RWPE2 (cell line): Measurements from ENCODE around the gene HSD17B1.

ENCODE experiments used
- ATAC-seq: fragments of 200-7000 bp; cut with Tn5 transposase; 3 replicates; pipeline ENCODE4 v1.9.1; 2021; ENCODE audit warnings: low read depth
- DNase-seq: peaks from one replicate; pipeline ENCODE4 v3.0.0-alpha.2; 2020; ENCODE audit warnings: low spot score
- H3K27ac ChIP-seq: fragments of 450-650 bp; 2 replicates; pipeline ENCODE4 v1.5.1; 2017; ENCODE audit warnings: mild to moderate bottlenecking; ENCODE audit not compliant: poor library complexity, severe bottlenecking
- H3K27me3 ChIP-seq: fragments of 250-450 bp; sonication (Bioruptor Pico); 2 replicates; pipeline ENCODE4 v1.5.1; 2021; ENCODE audit warnings: mild to moderate bottlenecking, moderate library complexity; ENCODE audit not compliant: insufficient read depth, poor library complexity, severe bottlenecking
- H3K36me3 ChIP-seq: fragments of 250-450 bp; sonication (Bioruptor Pico); 2 replicates; pipeline ENCODE4 v1.5.1; 2020; ENCODE audit warnings: low read depth, mild to moderate bottlenecking, moderate library complexity
- H3K4me1 ChIP-seq: fragments of 250-450 bp; sonication (Bioruptor Pico); 2 replicates; pipeline ENCODE4 v1.5.1; 2021; ENCODE audit warnings: mild to moderate bottlenecking, moderate library complexity; ENCODE audit not compliant: insufficient read depth, poor library complexity, severe bottlenecking
- H3K4me3 ChIP-seq: fragments of 250-450 bp; sonication (Bioruptor Pico); 2 replicates; pipeline ENCODE4 v1.5.1; 2021; ENCODE audit warnings: mild to moderate bottlenecking, moderate library complexity; ENCODE audit not compliant: severe bottlenecking
- H3K9me3 ChIP-seq: fragments of 250-450 bp; sonication (Bioruptor Pico); 2 replicates; pipeline ENCODE4 v1.5.1; 2021; ENCODE audit warnings: mild to moderate bottlenecking, moderate library complexity; ENCODE audit not compliant: severe bottlenecking
- CTCF ChIP-seq: fragments of 450-650 bp; IDR thresholded peaks from one replicate; pipeline ENCODE4 v1.5.1; 2017; ENCODE audit warnings: mild to moderate bottlenecking, moderate library complexity; ENCODE audit not compliant: poor library complexity, severe bottlenecking

HSD17B1 gene

GRCh38 chr17:42562388-42563142, 9.8 kb downstream of the HSD17B1 start:
- Histone ChIP-seq H3K36me3 (peaks cover 29% of the 10 kb centered on the region), H3K9me3 (no peaks in the 10 kb centered on the region), H3K27ac (peak overlapping the region; percentile 72), H3K4me3 (peak overlapping the region; percentile 93), H3K4me1 (peaks cover 2% of the 10 kb centered on the region), H3K27me3 (no peaks in the 10 kb centered on the region)
- ATAC-seq (peak; percentile 31), DNase-seq (no peak)
- no peak for TF ChIP-seq CTCF

- peaks cover 31% of the 10 kb centered on the region for H3K36me3 ChIP-seq
- peak overlapping the region; percentile 93 for H3K4me3 ChIP-seq
- no peak for TF ChIP-seq CTCF
- peak overlapping the region; percentile 72 for H3K27ac ChIP-seq
- DNase-seq (no peak), ATAC-seq (no peak)
- H3K9me3 ChIP-seq: no peaks in the 10 kb centered on the region
- no peaks in the 10 kb centered on the region for H3K27me3 ChIP-seq
- peaks cover 2% of the 10 kb centered on the region for H3K4me1 ChIP-seq
Measured at GRCh38 chr17:42563143-42563509, 10.4 kb downstream of the HSD17B1 start.

GRCh38 chr17:42563543-42563942, 10.8 kb downstream of the HSD17B1 start:
- peaks cover 35% of the 10 kb centered on the region for H3K36me3 ChIP-seq
- peak overlapping the region; percentile 72 for H3K27ac ChIP-seq
- H3K4me1 ChIP-seq: peaks cover 2% of the 10 kb centered on the region
- no peak for TF ChIP-seq CTCF
- no peaks in the 10 kb centered on the region for H3K27me3 ChIP-seq
- no peak for DNase-seq
- no peaks in the 10 kb centered on the region for H3K9me3 ChIP-seq
- ATAC-seq: no peak
- H3K4me3 ChIP-seq: no peak overlapping the region

GRCh38 chr17:42563950-42564349, 11.2 kb downstream of the HSD17B1 start:
- Histone ChIP-seq H3K27ac (peak overlapping the region; percentile 72), H3K4me1 (peaks cover 2% of the 10 kb centered on the region), H3K4me3 (no peak overlapping the region), H3K9me3 (no peaks in the 10 kb centered on the region), H3K27me3 (no peaks in the 10 kb centered on the region), H3K36me3 (peaks cover 39% of the 10 kb centered on the region)
- DNase-seq: no peak
- ATAC-seq: no peak
- no peak for TF ChIP-seq CTCF

GRCh38 chr17:42564815-42565522, 12.2 kb downstream of the HSD17B1 start:
- Histone ChIP-seq H3K9me3 (no peaks in the 10 kb centered on the region), H3K36me3 (peaks cover 49% of the 10 kb centered on the region), H3K4me1 (peaks cover 2% of the 10 kb centered on the region), H3K27ac (no peak overlapping the region), H3K27me3 (no peaks in the 10 kb centered on the region), H3K4me3 (no peak overlapping the region)
- DNase-seq (no peak), ATAC-seq (no peak)
- TF ChIP-seq CTCF: no peak
